Measurements from ENCODE around the gene ERC2.
"Not testable (repeated sequence)": the region's sequence is repeated elsewhere in the genome, so short reads cannot be mapped to it uniquely, and the experiment has no call there.

ERC2 gene

DNA sequence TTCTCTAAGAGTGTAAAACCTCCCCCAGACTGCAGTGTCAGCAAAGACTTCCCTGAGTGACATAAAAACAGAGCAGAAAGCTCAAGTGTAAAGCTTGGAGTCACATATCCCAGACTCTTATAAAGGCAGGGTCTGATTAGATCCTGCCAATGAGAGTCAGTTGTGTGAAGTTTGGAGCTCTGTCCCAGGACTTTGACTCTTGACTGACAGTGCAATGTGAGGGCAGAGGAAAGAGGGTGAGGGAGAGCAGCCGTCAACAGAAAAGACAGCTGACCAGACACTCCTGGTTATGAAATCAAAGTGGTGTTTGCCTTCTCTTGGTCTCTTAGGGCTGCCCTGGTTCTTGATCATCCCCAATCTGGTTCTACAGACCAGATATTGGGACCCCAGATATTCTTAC lies 393.2 kb downstream of the ERC2 start:
- Histone ChIP-seq H3K4me2 (ENCODE audit: low read length) (no peak overlapping the region), H3K9ac (ENCODE audit: low read length) (no peak overlapping the region), H3K79me2 (ENCODE audit: insufficient read depth, low read length) (no peaks in the 10 kb centered on the region), H4K20me1 (ENCODE audit: insufficient read depth, low read length) (no peaks in the 10 kb centered on the region), H3K9me3 (ENCODE audit: low read length) (no peaks in the 10 kb centered on the region), H3K9me2 (ENCODE audit: low read depth, low read length) (no peaks in the 10 kb centered on the region), H3F3A (ENCODE audit: insufficient read depth, low read length) (no peaks in the 10 kb centered on the region), H3K27me3 (ENCODE audit: insufficient read depth, low read length) (no peaks in the 10 kb centered on the region), H3K36me3 (ENCODE audit: insufficient read depth, low read length) (no peaks in the 10 kb centered on the region), H3K4me1 (ENCODE audit: insufficient read depth, low read length, severe bottlenecking) (no peaks in the 10 kb centered on the region), H3K27ac (ENCODE audit: low read depth, low read length, poor library complexity, severe bottlenecking) (no peak overlapping the region), H3K4me3 (ENCODE audit: low read depth, low read length, poor library complexity, severe bottlenecking) (no peak overlapping the region), H2AFZ (ENCODE audit: low read length) (no peak overlapping the region)
- TF ChIP-seq, protein P1, sequence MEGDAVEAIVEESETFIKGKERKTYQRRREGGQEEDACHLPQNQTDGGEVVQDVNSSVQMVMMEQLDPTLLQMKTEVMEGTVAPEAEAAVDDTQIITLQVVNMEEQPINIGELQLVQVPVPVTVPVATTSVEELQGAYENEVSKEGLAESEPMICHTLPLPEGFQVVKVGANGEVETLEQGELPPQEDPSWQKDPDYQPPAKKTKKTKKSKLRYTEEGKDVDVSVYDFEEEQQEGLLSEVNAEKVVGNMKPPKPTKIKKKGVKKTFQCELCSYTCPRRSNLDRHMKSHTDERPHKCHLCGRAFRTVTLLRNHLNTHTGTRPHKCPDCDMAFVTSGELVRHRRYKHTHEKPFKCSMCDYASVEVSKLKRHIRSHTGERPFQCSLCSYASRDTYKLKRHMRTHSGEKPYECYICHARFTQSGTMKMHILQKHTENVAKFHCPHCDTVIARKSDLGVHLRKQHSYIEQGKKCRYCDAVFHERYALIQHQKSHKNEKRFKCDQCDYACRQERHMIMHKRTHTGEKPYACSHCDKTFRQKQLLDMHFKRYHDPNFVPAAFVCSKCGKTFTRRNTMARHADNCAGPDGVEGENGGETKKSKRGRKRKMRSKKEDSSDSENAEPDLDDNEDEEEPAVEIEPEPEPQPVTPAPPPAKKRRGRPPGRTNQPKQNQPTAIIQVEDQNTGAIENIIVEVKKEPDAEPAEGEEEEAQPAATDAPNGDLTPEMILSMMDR (IDR thresholded peaks at IDR 0.05; ENCODE audit: low read length), result no peak
- no peak for TF ChIP-seq EZH2 (IDR thresholded peaks at IDR 0.05; ENCODE audit: borderline replicate concordance, low read length)

DNA sequence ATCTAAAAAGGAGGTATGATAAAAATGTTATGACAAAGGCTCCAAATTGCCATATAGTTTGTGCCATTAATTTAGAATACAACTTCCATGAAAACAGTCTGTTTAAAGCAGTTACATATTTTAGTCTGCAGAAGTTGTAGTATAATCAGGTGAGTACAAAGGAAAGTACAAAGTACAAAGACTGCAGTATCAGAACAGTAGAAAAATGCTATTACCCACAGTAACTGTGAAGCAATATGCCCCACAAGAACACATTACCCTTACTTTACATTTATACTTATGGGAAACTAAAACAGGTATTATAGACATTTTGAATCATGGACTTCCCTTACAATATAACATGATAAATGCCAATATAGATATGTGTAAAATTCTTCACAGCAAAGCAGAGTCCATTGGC lies 398.5 kb downstream of the ERC2 start:
- H3K9ac ChIP-seq (ENCODE audit: low read length), result no peak overlapping the region
- no peaks in the 10 kb centered on the region for H3K9me3 ChIP-seq (ENCODE audit: low read length)

DNA sequence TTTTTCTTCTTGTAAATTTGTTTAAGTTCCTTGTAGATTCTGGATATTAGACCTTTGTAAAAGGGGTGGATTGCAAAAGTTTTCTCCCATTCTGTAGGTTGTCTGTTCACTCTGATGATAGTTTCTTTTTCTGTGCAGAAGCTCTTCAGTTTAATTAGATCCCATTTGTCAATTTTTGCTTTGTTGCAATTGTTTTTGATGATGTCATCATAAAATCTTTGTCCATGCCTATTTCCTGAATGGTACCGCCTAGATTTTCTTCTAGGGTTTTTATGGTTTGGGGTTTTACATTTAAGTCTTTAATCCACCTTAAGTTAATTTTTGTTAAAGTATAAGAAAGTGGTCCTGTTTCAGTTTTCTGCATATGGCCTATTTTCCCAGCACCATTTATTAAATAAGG lies 401.9 kb downstream of the ERC2 start:
- H3K9me2 ChIP-seq (ENCODE audit: low read depth, low read length), result not testable (repeated sequence)

More for the DNA sequence above, 398.5 kb downstream of the ERC2 start:
- no peak for TF ChIP-seq EZH2 (IDR thresholded peaks at IDR 0.05; ENCODE audit: borderline replicate concordance, low read length)
- TF ChIP-seq, protein P1 (IDR thresholded peaks at IDR 0.05; ENCODE audit: low read length), result no peak
- Histone ChIP-seq H3K27me3 (ENCODE audit: insufficient read depth, low read length) (no peaks in the 10 kb centered on the region), H3K9me2 (ENCODE audit: low read depth, low read length) (no peaks in the 10 kb centered on the region), H3F3A (ENCODE audit: insufficient read depth, low read length) (no peaks in the 10 kb centered on the region), H3K4me1 (ENCODE audit: insufficient read depth, low read length, severe bottlenecking) (no peaks in the 10 kb centered on the region), H3K27ac (ENCODE audit: low read depth, low read length, poor library complexity, severe bottlenecking) (no peak overlapping the region), H3K4me3 (ENCODE audit: low read depth, low read length, poor library complexity, severe bottlenecking) (no peak overlapping the region), H3K36me3 (ENCODE audit: insufficient read depth, low read length) (no peaks in the 10 kb centered on the region), H3K4me2 (ENCODE audit: low read length) (no peak overlapping the region), H4K20me1 (ENCODE audit: insufficient read depth, low read length) (no peaks in the 10 kb centered on the region), H3K79me2 (ENCODE audit: insufficient read depth, low read length) (no peaks in the 10 kb centered on the region), H2AFZ (ENCODE audit: low read length) (no peak overlapping the region)

DNA sequence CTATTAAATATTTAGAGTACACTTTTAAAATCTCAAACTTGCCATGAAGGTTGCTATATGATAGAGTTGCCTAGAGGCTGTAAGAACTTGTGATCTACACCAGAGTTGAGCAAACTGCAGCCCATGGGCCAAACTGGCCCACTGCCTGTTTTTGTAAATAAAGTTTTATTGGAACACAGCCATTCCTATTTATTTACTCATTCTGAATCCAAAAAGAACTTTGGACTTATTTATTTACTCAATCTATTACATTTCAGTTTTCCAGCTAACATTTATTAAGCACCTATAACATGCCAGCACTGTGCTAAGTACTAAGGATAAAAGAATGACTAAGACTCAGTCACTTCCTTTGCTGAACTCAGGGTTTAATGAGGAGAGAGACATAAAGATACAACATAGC lies 403.6 kb downstream of the ERC2 start:
- no peak overlapping the region for H3K4me2 ChIP-seq (ENCODE audit: low read length)
- no peaks in the 10 kb centered on the region for H3K79me2 ChIP-seq (ENCODE audit: insufficient read depth, low read length)
- no peak overlapping the region for H3K27ac ChIP-seq (ENCODE audit: low read depth, low read length, poor library complexity, severe bottlenecking)
- H3K36me3 ChIP-seq (ENCODE audit: insufficient read depth, low read length), result no peaks in the 10 kb centered on the region
- no peaks in the 10 kb centered on the region for H3F3A ChIP-seq (ENCODE audit: insufficient read depth, low read length)
- no peaks in the 10 kb centered on the region for H3K9me2 ChIP-seq (ENCODE audit: low read depth, low read length)
- H3K4me1 ChIP-seq (ENCODE audit: insufficient read depth, low read length, severe bottlenecking), result no peaks in the 10 kb centered on the region
- no peaks in the 10 kb centered on the region for H3K9me3 ChIP-seq (ENCODE audit: low read length)
- H3K27me3 ChIP-seq (ENCODE audit: insufficient read depth, low read length), result no peaks in the 10 kb centered on the region
- no peaks in the 10 kb centered on the region for H4K20me1 ChIP-seq (ENCODE audit: insufficient read depth, low read length)
- no peak overlapping the region for H3K9ac ChIP-seq (ENCODE audit: low read length)
- no peak overlapping the region for H3K4me3 ChIP-seq (ENCODE audit: low read depth, low read length, poor library complexity, severe bottlenecking)
- H2AFZ ChIP-seq (ENCODE audit: low read length), result no peak overlapping the region
- TF ChIP-seq, protein P1 (IDR thresholded peaks at IDR 0.05; ENCODE audit: low read length), result no peak
- TF ChIP-seq EZH2 (IDR thresholded peaks at IDR 0.05; ENCODE audit: borderline replicate concordance, low read length), result no peak

More for the DNA sequence above, 401.9 kb downstream of the ERC2 start:
- not testable (repeated sequence) for H2AFZ ChIP-seq (ENCODE audit: low read length); H3K27me3 ChIP-seq (ENCODE audit: insufficient read depth, low read length); H3K27ac ChIP-seq (ENCODE audit: low read depth, low read length, poor library complexity, severe bottlenecking); H3K9ac ChIP-seq (ENCODE audit: low read length); H3K79me2 ChIP-seq (ENCODE audit: insufficient read depth, low read length); H4K20me1 ChIP-seq (ENCODE audit: insufficient read depth, low read length); H3K4me1 ChIP-seq (ENCODE audit: insufficient read depth, low read length, severe bottlenecking); H3K9me3 ChIP-seq (ENCODE audit: low read length); H3F3A ChIP-seq (ENCODE audit: insufficient read depth, low read length); H3K4me2 ChIP-seq (ENCODE audit: low read length); H3K4me3 ChIP-seq (ENCODE audit: low read depth, low read length, poor library complexity, severe bottlenecking); H3K36me3 ChIP-seq (ENCODE audit: insufficient read depth, low read length)
